22Rv1 (cell line): ENCODE measurements around the gene NFYB.

ENCODE experiments used
- CTCF ChIP-seq: fragments of 450-650 bp; IDR thresholded peaks from 2 replicates; pipeline ENCODE4 v1.5.1; 2017; ENCODE audit warnings: mild to moderate bottlenecking
- ZFX ChIP-seq: fragments of 450-650 bp; IDR thresholded peaks from 2 replicates; pipeline ENCODE4 v1.6.1; 2017; ENCODE audit warnings: antibody characterized with exemption, borderline replicate concordance

GRCh38 chr12:104152685-104153241 is 14.8 kb upstream of the NFYB start:
- TF ChIP-seq CTCF = no peak
- TF ChIP-seq ZFX = no peak
